Anterior cingulate cortex (tissue), 58 donors: ENCODE data around the gene CHST15.

Experiments
- DNase-seq, 58 donors: peaks; one replicate each; lab custom pipeline; 2025; lab: John Stamatoyannopoulos, UW

Gene CHST15

DNA sequence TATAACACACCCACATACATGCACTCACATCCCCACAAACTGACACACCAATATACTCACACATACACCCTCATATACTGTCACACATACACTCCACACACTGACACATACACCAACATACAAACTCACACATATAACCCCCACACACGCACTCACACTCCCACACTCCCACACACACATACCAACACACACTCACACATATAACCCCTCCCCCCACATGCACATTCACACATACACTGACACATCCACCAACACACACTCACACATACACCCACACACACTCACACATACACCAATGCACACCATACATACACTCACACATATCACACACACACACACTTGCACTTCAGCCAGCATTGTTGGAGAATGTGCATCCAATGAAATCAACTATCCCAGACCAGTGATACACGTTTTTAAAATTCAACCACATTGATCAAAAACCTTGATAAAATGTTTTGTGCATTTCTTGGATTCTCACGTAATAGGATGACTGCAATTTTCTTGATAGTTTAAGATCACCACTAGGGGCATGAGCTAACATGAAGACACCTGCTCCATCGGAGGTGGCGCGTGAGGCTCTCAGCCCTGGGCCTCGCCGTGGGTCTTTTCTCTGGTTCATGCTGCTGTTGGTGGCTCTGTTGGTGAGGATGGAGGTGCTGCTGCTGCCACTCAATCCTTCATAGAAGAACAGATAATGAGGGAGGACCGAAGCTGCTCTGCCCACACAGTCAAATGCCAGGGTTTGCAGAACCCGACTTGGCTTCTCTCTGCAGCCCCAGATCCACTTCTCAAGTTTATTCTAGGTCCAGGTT is 32.1 kb upstream of the CHST15 start:
- peak in 1 of 58 donors; percentile 7 for DNase-seq

DNA sequence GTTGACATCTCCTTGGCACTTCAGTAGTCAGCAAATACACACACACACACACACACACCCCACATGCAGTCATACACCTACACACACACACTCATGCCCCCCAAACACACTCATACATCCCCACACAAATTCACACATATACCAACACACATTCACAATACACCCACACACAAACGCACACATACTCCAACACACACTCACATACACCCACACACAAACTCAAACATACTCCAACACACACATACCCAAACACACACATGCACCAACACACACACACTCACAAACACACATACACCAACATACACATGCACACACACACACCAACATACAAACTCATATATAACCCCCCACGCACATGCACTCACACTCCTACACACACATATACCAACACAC is 31.4 kb upstream of the CHST15 start:
- no peak for DNase-seq

DNA sequence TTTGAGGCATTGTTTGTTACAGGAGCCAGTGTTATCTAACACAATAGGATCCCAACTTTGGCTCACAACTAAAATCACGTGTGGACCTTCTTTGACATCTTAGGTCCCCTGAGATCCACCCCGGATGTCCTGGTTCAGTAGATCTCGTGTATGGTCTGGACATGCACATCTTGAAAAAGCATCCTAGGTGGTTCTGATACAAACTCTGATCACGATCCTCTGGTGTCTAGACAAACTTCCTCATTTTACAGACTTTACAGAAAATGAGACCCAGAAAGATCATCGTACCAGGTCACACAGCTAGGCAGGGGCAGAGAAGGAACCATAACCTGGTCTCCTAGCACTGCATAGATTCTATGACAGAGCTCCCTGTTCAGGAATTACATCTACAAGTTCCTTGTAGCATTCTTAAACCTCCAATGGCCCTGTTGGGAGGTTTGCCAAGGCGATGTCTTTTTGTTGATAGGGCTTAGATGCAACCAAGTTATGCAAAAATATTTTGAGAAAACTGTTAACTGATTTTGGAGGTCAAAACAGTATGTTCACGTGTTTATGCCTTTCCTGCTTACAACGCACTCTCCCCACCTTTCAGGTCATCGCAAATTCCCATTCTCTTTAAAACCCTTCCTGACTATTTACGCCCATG is 30.8 kb upstream of the CHST15 start:
- DNase-seq, result no peak

DNA sequence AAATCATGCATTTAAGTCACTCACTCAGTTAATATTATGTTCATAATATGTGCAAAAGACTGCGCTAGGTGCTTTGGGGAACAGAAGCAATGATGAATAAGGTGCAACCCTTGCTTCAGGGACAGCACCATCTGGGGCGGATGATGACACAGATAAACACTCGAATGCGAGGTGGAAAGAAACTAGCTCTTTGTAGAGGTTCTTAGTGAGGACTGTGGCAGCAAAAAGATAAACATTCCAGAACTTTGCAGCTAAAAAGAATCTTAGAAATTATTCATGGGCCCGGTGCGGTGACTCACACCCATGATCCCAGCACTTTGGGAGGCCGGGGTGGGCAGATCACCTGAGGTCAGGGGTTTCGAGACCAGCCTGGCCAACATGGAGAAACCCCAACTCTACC is 29.8 kb upstream of the CHST15 start:
- DNase-seq, result no peak

DNA sequence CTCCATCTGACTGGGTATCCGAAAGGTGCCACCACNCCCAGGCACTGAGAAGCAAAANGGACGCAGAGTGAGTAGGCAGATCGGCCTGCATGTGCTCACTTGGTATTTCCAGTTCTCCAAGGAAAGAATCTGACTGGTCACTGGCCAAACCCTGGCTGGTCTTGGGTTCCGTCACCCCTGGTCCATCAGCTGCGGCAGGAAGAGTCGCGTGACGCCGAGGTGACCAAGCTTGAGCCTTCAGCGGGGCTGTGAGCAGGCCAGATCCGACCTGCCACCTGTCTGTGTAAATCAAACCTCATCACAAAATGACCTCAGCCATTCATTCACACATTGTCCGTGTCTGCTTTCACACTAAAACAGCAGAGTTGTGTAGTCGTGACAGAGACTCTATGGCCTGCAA is 28.8 kb upstream of the CHST15 start:
- no peak for DNase-seq

DNA sequence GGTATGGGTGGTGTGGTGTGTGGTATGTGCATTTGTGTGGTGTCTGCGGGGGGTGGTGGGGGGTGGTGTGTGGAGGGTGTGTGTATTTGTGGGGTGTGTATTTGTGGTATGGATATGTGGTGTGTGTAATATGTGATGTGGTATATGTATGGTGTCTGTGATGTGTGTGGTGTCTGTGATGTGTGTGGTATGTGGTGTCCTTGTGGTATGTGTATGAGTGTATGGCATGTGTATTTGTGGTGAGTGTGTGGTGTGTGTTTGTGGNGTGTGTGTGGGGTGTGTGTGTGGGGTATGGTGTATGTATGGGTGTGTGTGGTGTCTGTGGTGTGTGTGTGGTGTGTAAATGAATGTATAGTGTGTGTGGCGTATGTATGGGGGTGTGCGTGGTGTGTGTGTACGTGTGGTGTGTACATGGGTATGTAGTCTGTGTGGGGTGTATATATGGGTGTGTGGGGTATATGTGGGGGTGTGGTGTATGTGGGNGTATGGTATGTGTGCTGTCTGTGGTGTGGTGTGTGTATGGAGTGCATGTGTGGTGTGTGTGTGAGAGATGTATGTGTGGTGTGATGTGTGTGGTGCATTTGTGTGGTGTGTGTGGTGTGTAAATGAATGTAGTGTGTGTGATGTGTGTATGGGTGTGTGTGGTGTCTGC is 27.1 kb upstream of the CHST15 start:
- no peak for DNase-seq

DNA sequence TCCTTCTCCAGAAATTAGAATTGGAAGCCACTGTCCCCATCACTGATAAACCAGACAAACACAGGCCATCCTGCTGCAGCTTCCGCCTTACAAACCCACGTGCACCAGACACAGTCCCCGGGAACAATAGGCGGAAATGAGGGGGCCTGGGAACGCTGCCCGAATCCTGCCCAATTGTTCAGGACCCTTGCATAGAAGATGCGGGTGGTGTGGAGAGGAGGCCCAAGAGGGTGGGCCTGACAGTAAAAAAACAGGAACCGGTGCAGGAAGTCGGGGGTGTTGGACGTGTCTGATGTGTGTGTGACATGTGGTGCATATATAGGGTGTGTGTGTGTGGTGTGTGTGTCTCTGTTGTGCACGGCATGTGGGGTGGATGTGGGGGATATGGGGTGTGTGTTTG is 26.5 kb upstream of the CHST15 start:
- DNase-seq, result peak in 1 of 58 donors; percentile 11

DNA sequence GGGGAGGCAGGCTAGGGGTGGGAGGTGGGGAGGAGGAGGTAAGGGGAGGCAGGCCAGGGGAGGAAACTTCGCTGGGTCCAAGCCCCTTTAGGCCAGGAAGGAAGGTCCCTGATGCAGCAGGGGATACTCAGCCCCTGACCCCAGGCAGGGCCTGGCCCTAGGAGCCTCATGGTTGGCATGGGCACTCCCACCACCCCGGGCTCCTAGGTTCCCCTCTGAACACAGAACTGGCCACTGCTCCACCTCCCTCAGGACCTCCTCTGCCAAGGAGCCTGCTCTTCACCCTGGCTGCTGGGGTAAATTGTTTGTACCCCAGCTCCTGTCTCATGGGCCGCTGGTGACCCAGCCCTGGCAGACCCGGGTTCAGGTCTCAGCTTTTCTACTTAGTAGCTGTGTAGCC is 25.8 kb upstream of the CHST15 start:
- no peak for DNase-seq

DNA sequence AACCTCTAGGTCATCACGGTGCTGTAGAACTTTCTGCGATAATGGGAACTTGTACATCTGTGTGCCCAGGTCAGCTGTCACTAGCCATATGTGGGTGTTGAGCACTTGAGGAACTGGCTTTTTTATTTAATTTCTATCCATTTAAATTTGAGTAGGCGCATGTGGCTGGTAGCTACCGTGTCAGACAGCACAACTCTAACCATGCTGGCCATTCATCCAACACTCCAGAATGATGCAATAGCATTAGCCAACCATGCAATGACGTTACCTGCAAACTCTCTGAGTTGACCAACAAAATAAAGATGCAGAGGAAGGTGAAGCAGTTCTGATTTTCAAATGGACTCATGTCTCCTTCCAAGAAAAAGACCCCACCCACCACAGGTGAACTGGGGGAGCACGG is 24.4 kb upstream of the CHST15 start:
- no peak for DNase-seq

DNA sequence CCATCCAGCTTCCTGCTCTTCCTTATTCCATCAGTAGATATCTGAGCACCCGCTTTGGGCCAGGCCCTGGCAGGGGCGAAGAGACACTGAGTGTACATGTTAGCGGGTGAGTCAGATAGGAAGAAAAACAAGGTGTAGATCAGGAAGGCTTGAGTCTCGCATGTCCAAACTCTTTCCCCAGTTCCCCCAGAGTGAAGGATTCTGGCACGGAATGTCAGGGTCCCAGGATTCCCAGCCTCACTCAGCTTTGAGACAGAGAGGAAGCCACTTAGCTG is 24.1 kb upstream of the CHST15 start:
- no peak for DNase-seq

DNA sequence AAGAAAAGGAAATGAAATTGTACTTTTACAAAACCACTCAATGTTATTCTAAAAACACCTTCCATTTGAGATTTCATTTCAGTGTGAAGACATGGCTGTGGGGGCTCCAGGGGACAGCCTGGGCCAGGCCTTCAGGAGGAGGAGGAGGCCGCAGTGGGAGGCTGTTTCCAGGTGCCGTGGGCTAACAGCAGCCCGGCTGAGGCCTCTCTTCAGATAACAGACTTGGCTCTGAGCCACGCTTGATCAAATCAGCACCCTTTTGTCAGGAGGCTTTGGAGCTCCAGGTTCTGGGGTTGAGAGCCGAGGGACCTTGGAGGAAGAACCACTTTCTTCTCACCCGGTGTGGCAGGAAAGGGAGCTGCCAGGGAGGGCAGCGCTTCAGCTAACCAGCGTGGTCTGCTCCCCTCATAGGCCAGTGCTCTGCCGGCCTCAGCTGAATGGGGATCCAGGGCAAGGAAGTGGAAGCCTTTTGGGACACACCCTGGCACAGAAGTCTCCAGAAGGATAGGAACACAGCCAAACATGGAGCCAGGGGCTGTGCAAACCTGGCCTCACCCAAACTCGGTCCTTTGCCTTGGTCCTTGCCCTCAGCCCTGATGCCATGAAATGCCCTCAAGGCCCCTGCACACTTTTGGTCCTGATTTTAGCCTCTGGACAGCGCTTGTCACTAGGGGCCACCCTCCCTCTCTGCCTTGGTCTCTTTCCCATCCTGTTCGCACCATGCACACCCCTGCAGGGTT is 23.5 kb upstream of the CHST15 start:
- DNase-seq, result no peak

DNA sequence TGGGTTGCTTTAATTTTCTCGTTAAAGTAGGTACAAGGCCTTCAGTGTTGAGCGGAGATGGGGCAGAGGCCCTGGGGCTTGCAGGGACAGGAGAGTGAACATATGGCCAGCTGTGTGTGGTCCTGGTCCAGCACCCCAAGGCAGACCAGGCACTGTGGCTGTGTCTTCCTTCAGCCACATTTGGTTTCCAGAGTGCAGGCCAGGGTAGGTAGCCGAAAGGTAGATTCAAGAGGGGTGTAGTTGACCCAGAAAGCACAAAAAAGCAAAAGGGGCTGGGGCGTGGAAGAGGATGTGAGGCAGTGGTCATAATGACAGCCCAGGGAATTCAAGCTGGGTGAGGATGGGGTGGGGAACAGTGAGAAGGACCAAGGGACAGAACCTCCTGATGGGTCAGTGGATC is 21.3 kb upstream of the CHST15 start:
- no peak for DNase-seq

DNA sequence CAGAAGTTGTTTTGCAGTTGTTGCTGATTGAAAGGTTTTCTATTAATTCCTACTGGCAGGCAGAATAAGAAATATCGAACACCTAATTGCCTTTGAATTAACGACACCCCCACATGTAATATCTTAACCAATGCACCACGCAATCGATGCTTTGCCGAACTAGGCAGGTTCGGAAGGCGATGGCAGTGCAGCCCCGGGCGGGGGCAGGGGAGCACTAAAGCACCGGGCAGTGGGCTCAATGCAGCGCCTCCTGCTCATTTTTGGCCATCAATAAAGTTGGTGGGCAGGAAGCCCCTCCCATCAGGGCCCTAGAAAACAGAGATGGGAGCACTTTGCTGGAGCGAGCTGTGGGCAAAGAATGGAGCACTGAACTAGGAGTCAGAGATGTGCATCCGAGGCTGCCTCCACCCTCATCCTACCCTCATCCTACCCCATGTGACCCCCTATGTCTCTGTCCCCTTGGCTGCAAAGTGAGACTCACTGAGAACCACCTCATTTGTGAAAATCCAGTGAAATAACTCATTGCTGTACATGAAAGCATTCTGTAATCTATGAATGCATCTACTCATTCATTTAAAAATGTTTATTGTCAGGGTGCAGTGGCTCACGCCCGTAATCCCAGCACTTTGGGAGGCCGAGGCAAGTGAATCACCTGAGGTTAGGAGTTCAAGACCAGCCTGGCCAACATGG is 19.6 kb upstream of the CHST15 start:
- DNase-seq, result no peak

DNA sequence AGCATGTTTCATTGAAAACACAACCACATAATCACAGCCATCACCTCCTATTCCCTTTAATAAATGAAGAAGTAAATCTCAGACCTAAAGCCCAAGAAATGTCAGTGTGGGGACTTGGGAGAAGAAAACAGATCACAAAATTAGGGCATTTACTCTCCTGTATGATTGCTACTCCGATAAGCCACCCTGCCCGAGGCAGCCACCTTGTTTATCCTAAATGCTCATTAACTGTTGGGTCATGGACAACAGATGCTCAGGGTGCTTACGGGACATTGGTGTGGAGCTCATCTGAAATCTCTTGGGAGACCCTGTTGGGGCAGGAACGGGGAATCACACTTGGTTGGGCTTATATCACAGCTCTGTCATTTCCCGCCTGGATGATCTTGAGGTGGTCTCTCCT is 17.5 kb upstream of the CHST15 start:
- no peak for DNase-seq

DNA sequence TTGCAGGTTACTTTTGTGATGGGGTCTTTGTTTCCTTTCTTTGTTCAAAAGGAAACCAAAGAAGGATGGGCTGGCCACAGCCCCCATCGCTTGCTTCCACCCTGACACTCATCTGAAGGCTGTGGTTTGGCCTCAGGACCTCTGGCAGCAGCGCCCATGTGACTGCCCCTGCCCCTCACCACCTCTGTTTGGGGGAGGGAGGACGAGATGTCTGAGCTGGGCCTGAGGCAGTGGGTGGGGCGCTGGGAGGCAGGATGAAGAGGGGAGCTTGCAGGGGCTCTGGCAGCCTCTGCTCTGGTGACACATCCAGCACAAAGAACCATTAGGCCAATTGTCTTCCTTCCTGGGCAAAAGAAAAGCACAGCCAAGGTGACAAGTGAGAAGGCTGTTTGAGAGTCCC is 15.9 kb upstream of the CHST15 start:
- DNase-seq, result no peak

DNA sequence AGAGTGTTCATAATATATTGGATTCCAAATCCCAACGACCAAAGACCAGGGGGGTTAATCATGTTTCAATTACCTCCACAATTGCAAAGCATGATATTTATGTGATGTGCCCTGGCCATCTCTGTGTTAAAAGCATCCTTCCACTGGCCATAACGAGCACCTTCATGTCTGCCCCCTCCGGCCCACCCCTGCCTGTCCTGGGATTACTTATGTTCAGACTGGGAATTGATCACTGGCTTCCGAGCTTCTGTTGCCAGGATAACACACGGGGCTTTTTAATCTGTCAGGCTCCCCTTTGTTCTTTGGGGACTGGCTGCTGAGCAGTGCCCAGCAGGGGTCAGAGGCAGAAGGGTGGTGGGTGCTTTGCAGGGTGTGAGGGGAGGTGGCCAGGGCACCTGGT is 13.7 kb upstream of the CHST15 start:
- DNase-seq, result no peak

DNA sequence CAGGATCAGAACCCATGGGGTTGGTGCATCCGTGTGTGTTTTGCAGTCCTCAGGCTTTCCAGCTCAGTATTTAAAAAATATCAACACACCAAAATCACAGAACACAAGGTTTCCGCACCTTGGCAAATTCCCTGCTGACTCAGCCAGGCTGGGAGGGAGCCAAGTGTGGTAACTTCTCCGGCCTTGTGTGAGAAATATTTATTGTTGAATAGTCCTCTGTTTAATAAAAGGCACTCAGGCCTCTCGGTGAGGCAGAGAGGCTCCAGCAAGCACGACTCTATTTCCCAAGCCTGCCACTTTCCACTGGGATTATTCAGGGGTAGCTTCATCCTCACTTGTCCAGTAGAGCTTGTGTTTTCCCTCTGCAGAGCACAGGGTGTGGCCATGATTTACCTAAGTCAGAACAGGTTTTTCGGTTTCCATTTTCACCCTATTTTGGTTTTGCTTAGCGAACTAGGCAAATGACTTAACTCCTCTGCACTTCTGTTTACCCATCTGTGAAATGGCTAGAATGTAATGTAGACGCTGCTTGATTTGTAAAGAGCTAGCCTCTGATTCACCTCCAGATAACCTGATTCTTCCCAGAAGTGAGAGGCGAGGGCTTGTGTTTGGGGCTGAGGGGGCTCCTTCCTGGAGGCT is 13.0 kb upstream of the CHST15 start:
- DNase-seq, result peak in 5 of 58 donors; percentile 3 to 51 (median 30)

DNA sequence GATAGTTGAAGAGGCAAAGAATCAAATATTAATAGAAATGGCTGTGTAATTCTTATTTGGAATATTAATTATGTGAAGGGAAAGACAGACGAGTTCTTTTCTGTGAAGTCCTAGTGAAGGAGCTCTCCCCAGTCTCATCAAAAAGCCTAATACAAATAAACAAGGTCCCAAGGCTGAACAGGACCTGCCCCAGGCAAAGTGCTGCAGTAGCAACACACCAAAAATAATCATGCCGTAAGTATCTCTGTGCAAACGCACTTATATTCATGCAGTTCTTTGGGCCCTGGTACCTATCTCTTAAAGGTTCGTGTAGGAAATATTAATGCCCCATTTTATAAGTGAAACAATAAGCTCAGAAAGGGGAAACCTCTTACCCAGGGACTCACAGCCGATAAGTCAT is 12.2 kb upstream of the CHST15 start:
- DNase-seq, result no peak

DNA sequence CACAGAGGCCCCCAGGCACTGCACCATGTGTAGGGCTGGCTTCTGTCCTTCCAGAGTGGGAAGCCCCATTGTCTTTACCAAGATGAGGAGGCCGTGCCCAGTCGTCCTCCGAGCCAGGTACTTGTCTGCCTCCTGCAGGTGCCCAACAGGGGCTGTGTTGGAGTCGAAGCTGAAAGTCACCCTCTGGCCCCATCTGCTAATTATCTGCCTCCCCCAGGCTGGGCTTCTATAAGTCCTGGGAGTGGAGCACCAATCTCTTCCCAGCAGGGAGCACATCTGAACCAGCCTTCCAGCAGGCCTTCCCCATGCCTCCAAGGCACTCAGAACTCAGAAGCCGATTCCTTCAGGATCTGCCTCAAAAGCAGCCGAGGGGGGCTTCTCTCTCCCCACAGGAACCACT is 11.6 kb upstream of the CHST15 start:
- no peak for DNase-seq

DNA sequence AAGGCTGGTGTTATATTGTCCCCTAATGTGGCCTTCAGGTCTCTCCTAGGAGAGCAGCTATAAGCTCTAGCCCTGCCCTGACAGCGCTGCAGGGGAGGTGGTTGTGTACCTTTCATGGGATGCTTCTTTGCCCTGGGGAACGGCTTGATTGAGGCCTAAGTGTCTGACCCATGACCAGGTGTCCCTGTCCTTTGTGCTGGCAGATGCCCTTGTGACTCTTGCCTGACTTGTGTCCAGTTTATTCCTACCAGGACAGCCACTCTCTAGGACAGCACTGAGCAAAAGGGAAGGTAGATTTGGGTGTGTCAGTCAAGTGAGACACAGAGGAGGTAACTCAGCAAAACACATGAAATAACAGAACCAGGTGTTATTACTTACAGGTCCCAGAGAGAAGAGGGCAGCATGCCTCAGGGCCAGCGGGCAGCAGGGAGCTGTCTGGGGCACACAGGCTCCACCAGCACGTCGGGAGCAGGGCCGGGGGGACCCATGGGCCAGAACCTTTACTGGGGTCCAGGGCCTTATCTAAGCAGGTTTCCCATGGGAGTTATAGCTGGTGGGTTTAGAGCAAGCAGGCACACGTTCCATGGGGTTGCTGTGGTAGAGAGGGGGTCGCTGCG is 10.7 kb upstream of the CHST15 start:
- DNase-seq, result no peak
